ENCODE measurements around the gene AP3B1. TPM values are rescaled to one million over a fixed set of nuclear protein-coding genes. Genes with fewer than 3 reads are reported as not detected.
A peak's percentile ranks its signal among the peaks of the same experiment; 100 is the strongest.

AP3B1 gene
- total RNA-seq, 1 donor from 2014 or later = 45.5 TPM

- H3K27me3 Mint-ChIP-seq = peaks cover 11% of the 10 kb centered on the region
- no peaks in the 10 kb centered on the region for H3K9me3 Mint-ChIP-seq
- no peak overlapping the region for H3K27ac Mint-ChIP-seq
- no peaks in the 10 kb centered on the region for H3K36me3 Mint-ChIP-seq (ENCODE audit: low read depth)
- no peak overlapping the region for H3K4me3 Mint-ChIP-seq
- intact Hi-C loops (cut with micrococcal nuclease) = no loop called here
- no peaks in the 10 kb centered on the region for H3K4me1 Mint-ChIP-seq
- DNase-seq = peak; percentile 51
Measured at GRCh38 chr5:77986261-77986660, 308.2 kb downstream of the AP3B1 start.

GRCh38 chr5:77985247-77985646 lies 309.3 kb downstream of the AP3B1 start:
- DNase-seq = no peak
- Mint-ChIP-seq H3K9me3 (no peaks in the 10 kb centered on the region), H3K4me3 (no peak overlapping the region), H3K36me3 (ENCODE audit: low read depth) (no peaks in the 10 kb centered on the region), H3K27me3 (peaks cover 18% of the 10 kb centered on the region), H3K27ac (no peak overlapping the region), H3K4me1 (no peaks in the 10 kb centered on the region)
- intact Hi-C loops (cut with micrococcal nuclease) = no loop called here

DNA sequence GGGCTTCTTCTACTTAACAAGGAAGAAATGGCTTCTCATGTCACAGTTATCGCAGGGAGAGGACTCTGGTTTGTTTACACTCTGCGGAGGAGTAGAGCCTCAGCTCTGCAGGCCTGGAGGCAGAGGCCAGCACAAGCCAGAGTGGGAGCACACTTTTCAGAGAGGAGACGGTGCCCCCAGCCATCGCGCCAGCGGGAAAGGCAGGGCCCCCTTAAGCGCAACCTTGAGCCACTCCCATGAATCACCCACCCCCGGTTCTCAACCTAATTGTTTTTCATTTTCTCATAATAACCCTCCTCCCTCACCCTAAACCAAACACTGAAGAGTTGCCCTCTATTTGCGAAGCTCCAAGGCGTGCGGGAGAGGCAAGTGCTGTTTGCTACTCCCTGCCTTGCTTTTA lies 309.9 kb downstream of the AP3B1 start:
- H3K9me3 Mint-ChIP-seq = no peaks in the 10 kb centered on the region
- intact Hi-C loops (cut with micrococcal nuclease) = no loop called here
- H3K4me3 Mint-ChIP-seq = no peak overlapping the region
- H3K36me3 Mint-ChIP-seq (ENCODE audit: low read depth) = no peaks in the 10 kb centered on the region
- no peak for DNase-seq
- H3K4me1 Mint-ChIP-seq = no peaks in the 10 kb centered on the region
- peaks cover 22% of the 10 kb centered on the region for H3K27me3 Mint-ChIP-seq
- H3K27ac Mint-ChIP-seq = no peak overlapping the region

- no peak for DNase-seq
- no peaks in the 10 kb centered on the region for H3K9me3 Mint-ChIP-seq
- no peak overlapping the region for H3K4me3 Mint-ChIP-seq
- H3K36me3 Mint-ChIP-seq (ENCODE audit: low read depth) = no peaks in the 10 kb centered on the region
- H3K27ac Mint-ChIP-seq = no peak overlapping the region
- H3K4me1 Mint-ChIP-seq = no peaks in the 10 kb centered on the region
- peaks cover 22% of the 10 kb centered on the region for H3K27me3 Mint-ChIP-seq
- intact Hi-C loops (cut with micrococcal nuclease) = no loop called here
Measured at GRCh38 chr5:77983482-77984199, 310.9 kb downstream of the AP3B1 start.

GRCh38 chr5:77981820-77982219 lies 312.7 kb downstream of the AP3B1 start:
- Mint-ChIP-seq H3K9me3 (no peaks in the 10 kb centered on the region), H3K4me3 (no peak overlapping the region), H3K4me1 (no peaks in the 10 kb centered on the region), H3K36me3 (ENCODE audit: low read depth) (no peaks in the 10 kb centered on the region), H3K27me3 (peaks cover 24% of the 10 kb centered on the region), H3K27ac (no peak overlapping the region)
- intact Hi-C loops (cut with micrococcal nuclease) = no loop called here
- DNase-seq = no peak

- H3K36me3 Mint-ChIP-seq (ENCODE audit: low read depth) = no peaks in the 10 kb centered on the region
Measured at GRCh38 chr5:77974576-77974975, 319.9 kb downstream of the AP3B1 start.

GRCh38 chr5:77973253-77973609 lies 321.3 kb downstream of the AP3B1 start:
- H3K4me3 Mint-ChIP-seq = peak overlapping the region; percentile 67
- DNase-seq = peak; percentile 49
- peaks cover 7% of the 10 kb centered on the region for H3K4me1 Mint-ChIP-seq
- H3K27me3 Mint-ChIP-seq = peaks cover 61% of the 10 kb centered on the region
- intact Hi-C loops (cut with micrococcal nuclease) = loop anchor here (2.0 kb wide), 1 partner anchor 326 kb away; no protein-coding TSS in a partner anchor
- H3K9me3 Mint-ChIP-seq = no peaks in the 10 kb centered on the region
- no peaks in the 10 kb centered on the region for H3K36me3 Mint-ChIP-seq (ENCODE audit: low read depth)
- no peak overlapping the region for H3K27ac Mint-ChIP-seq

More at GRCh38 chr5:77974576-77974975, 319.9 kb downstream of the AP3B1 start:
- peaks cover 7% of the 10 kb centered on the region for H3K4me1 Mint-ChIP-seq
- DNase-seq = no peak
- H3K27me3 Mint-ChIP-seq = peaks cover 52% of the 10 kb centered on the region
- H3K27ac Mint-ChIP-seq = no peak overlapping the region
- H3K4me3 Mint-ChIP-seq = no peak overlapping the region
- intact Hi-C loops (cut with micrococcal nuclease) = no loop called here
- no peaks in the 10 kb centered on the region for H3K9me3 Mint-ChIP-seq

DNA sequence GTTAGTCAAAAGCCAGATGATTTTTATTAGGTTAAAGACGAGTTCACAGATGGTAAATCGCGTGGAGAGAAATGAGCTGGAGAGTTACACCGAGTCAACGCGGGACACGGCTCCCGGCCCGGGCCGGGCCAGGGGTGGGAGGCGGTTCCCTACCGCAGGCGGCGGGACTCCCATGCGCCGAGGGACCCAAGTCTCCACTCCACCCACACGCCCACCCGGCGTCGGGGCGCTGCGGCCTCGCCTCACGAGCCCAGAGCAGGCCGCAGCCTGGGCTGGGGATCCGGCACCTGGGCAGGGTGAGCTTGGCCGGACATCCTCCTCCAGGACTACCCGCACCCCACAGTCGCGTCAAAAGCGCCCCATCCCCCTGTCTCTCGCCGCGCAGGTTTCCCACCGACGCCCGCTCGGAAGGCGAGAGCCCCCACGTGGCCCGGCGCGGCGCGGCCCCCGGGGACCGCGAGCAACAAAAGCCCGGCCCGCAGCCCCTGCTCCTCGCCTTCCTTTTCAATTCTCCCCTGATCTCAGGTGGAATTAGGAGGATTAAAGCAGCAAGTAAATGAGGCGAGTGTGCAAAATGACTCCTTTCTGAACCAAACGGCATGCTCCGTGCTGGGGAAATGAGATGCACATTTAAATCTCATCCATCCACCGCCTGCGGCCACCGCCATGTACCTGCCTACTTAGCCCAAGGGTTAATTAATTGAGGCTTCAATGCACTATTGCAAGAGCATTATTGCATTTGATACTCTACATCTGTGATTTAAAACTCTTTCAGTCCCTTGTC lies 321.8 kb downstream of the AP3B1 start:
- H3K36me3 Mint-ChIP-seq (ENCODE audit: low read depth) = no peaks in the 10 kb centered on the region
- H3K9me3 Mint-ChIP-seq = no peaks in the 10 kb centered on the region
- peaks cover 7% of the 10 kb centered on the region for H3K4me1 Mint-ChIP-seq
- intact Hi-C loops (cut with micrococcal nuclease) = loop anchor here (2.0 kb wide), 1 partner anchor 326 kb away; no protein-coding TSS in a partner anchor
- peaks cover 62% of the 10 kb centered on the region for H3K27me3 Mint-ChIP-seq
- peak overlapping the region; percentile 67 for H3K4me3 Mint-ChIP-seq
- no peak overlapping the region for H3K27ac Mint-ChIP-seq
- DNase-seq = peak; percentile 61

- Mint-ChIP-seq H3K4me3 (peak overlapping the region; percentile 44), H3K27me3 (peaks cover 60% of the 10 kb centered on the region), H3K4me1 (peaks cover 7% of the 10 kb centered on the region), H3K36me3 (ENCODE audit: low read depth) (no peaks in the 10 kb centered on the region), H3K9me3 (no peaks in the 10 kb centered on the region), H3K27ac (no peak overlapping the region)
- intact Hi-C loops (cut with micrococcal nuclease) = loop anchor here (2.0 kb wide), 1 partner anchor 325 kb away; no protein-coding TSS in a partner anchor
- peak; percentile 50 for DNase-seq
Measured at GRCh38 chr5:77971776-77972468, 322.6 kb downstream of the AP3B1 start.

DNA sequence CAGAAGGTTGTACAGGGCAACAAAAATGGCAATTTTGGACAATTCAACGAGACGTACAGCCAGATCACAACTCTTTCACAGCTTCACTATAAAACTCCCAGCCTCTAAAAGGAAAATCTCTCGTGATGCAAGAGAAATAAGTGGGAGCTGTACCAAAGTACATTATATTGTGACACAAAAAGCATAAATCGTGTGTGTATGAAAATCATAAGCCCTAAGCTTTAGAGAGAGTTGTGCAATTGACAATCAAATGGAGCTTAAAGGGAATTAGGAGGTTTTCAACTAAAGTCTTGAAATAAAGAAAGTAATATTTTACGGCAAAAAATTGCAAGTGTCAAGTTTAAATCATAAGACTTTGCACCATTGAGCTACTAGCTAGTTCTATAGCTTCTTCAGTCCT lies 323.6 kb downstream of the AP3B1 start:
- Mint-ChIP-seq H3K27me3 (peaks cover 59% of the 10 kb centered on the region), H3K27ac (no peak overlapping the region), H3K36me3 (ENCODE audit: low read depth) (no peaks in the 10 kb centered on the region), H3K4me1 (peaks cover 7% of the 10 kb centered on the region), H3K9me3 (no peaks in the 10 kb centered on the region), H3K4me3 (no peak overlapping the region)
- no peak for DNase-seq
- intact Hi-C loops (cut with micrococcal nuclease) = no loop called here

DNA sequence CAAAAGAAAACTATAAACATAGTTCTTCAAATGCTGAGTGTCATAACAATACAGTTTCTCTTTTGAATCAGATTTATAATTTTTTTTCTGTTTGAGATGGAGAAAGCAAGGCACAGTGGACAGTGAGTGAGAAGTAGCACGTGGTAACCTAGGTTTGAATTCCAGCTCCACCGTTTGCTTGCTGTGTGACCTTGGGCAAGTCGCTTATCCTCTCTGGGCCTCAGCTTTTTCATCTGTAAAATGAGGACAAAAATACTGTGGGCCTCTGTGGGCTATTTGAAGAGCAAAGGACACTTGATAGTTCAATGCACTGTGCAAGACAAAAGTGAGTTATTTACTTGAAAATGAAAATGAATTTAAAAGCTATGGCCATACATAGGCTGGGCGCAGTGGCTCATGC lies 330.7 kb downstream of the AP3B1 start:
- no peak for DNase-seq
- peaks cover 33% of the 10 kb centered on the region for H3K27me3 Mint-ChIP-seq

GRCh38 chr5:77960863-77961396 lies 333.6 kb downstream of the AP3B1 start:
- H3K27ac Mint-ChIP-seq = no peak overlapping the region
- H3K36me3 Mint-ChIP-seq (ENCODE audit: low read depth) = no peaks in the 10 kb centered on the region
- H3K4me1 Mint-ChIP-seq = peaks cover 9% of the 10 kb centered on the region
- DNase-seq = no peak
- intact Hi-C loops (cut with micrococcal nuclease) = no loop called here
- H3K27me3 Mint-ChIP-seq = peaks cover 46% of the 10 kb centered on the region
- H3K4me3 Mint-ChIP-seq = no peak overlapping the region
- no peaks in the 10 kb centered on the region for H3K9me3 Mint-ChIP-seq

More for the DNA sequence above, 330.7 kb downstream of the AP3B1 start:
- intact Hi-C loops (cut with micrococcal nuclease) = no loop called here
- H3K36me3 Mint-ChIP-seq (ENCODE audit: low read depth) = no peaks in the 10 kb centered on the region
- H3K9me3 Mint-ChIP-seq = no peaks in the 10 kb centered on the region
- no peak overlapping the region for H3K27ac Mint-ChIP-seq
- peaks cover 9% of the 10 kb centered on the region for H3K4me1 Mint-ChIP-seq
- no peak overlapping the region for H3K4me3 Mint-ChIP-seq

DNA sequence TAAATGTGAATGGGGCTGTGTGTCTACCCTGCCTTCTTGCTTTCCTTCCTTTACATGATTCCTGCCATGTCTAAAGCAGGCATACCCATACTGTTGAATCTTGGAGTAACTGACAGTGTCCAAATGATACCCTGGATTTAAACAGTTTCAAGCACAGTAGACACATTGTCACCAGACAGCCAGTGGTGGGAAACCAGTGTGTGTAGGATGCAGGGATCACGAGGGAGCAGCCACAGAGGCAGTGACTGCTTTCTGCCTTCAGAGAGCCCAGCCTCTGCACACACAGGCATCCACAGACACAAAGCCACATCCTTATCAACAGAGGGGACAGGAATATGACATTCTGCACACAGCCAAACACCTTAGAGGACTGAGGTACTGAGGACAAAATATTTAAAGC lies 334.2 kb downstream of the AP3B1 start:
- no peak overlapping the region for H3K4me3 Mint-ChIP-seq
- intact Hi-C loops (cut with micrococcal nuclease) = no loop called here
- H3K9me3 Mint-ChIP-seq = no peaks in the 10 kb centered on the region
- peaks cover 47% of the 10 kb centered on the region for H3K27me3 Mint-ChIP-seq
- no peaks in the 10 kb centered on the region for H3K36me3 Mint-ChIP-seq (ENCODE audit: low read depth)
- no peak for DNase-seq
- H3K4me1 Mint-ChIP-seq = peaks cover 9% of the 10 kb centered on the region
- H3K27ac Mint-ChIP-seq = no peak overlapping the region

All from activated CD4-positive, alpha-beta T cell treated with anti-CD3 and anti-CD28 coated beads, Interleukin-2, amount 10 ng/mL, durations not matched to agents 24 days and 14 days (primary cell).